Retinal pigment epithelial cell (primary cell): ENCODE results near the gene PLAC9.
A peak's percentile ranks its signal among the peaks of the same experiment; 100 is the strongest.
"Not testable (repeated sequence)": the region's sequence is repeated elsewhere in the genome, so short reads cannot be mapped to it uniquely, and the experiment has no call there.

Source experiments
- DNase-seq: peaks from one replicate; pipeline ENCODE4 v3.0.0-alpha.2; 2010; ENCODE audit warnings: low read depth
- H3K4me3 ChIP-seq: 2 replicates; pipeline ENCODE4 v1.5.1; 2011; ENCODE audit warnings: mild to moderate bottlenecking, low read length, control low read depth, moderate library complexity
- TF ChIP-seq, protein P1 (sequence below): conservative IDR thresholded peaks from 2 replicates; pipeline ENCODE4 v1.5.1; 2011; ENCODE audit warnings: low read depth, low read length, control low read depth, inconsistent platforms

PLAC9 gene, protein sequence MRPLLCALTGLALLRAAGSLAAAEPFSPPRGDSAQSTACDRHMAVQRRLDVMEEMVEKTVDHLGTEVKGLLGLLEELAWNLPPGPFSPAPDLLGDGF

GRCh38 chr10:80132299-80133139 is at the start of gene PLAC9:
Gene PLAC9 (plus strand): TSS chr10:80132730. CDS start chr10:80132763, 33 bp downstream.
- no peak for DNase-seq
- H3K4me3 ChIP-seq: peak within 1 kb of the TSS; percentile 62
- TF ChIP-seq, protein P1, sequence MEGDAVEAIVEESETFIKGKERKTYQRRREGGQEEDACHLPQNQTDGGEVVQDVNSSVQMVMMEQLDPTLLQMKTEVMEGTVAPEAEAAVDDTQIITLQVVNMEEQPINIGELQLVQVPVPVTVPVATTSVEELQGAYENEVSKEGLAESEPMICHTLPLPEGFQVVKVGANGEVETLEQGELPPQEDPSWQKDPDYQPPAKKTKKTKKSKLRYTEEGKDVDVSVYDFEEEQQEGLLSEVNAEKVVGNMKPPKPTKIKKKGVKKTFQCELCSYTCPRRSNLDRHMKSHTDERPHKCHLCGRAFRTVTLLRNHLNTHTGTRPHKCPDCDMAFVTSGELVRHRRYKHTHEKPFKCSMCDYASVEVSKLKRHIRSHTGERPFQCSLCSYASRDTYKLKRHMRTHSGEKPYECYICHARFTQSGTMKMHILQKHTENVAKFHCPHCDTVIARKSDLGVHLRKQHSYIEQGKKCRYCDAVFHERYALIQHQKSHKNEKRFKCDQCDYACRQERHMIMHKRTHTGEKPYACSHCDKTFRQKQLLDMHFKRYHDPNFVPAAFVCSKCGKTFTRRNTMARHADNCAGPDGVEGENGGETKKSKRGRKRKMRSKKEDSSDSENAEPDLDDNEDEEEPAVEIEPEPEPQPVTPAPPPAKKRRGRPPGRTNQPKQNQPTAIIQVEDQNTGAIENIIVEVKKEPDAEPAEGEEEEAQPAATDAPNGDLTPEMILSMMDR: no peak

- H3K4me3 ChIP-seq: no peak overlapping the region
- DNase-seq: no peak
- TF ChIP-seq, protein P1: no peak
Observed at GRCh38 chr10:80090121-80090520, 42.4 kb upstream of the PLAC9 start.

GRCh38 chr10:80094231-80094630 is 38.3 kb upstream of the PLAC9 start:
- no peak overlapping the region for H3K4me3 ChIP-seq
- no peak for DNase-seq
- TF ChIP-seq, protein P1: no peak

DNA sequence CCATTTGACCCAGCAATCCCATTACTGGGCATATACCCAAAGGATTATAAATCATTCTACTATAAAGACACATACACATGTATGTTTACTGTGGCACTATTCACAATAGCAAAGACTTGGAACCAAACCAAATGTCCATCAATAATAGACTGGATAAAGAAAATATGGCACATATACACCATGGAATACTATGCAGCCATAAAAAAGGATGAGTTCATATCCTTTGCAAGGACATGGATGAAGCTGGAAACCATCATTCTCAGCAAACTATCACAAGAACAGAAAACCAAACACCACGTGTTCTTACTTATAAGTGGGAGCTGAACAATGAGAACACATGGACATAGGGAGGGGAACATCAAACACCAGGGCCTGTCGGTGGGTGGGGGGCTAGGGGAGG is 34.3 kb upstream of the PLAC9 start:
- not testable (repeated sequence) for DNase-seq, H3K4me3 ChIP-seq

DNA sequence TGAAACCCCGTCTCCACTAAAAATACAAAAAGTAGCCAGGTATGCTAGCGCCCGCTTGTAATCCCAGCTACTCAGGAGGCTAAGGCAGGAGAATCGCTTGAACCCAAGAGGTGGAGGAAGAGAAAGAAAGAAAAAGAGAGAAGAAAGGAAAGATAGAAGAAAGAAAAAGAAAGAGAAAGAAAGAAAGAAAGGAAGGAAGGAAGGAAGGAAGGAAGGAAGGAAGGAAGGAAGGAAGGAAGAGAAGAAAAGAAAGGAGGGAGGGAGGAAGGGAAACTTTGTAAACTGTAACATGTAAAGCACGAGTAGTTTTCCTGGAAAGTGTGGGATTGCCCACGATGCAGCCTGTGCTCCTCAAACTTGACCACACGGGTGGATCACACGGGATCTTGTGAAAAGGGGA is 33.2 kb upstream of the PLAC9 start:
- not testable (repeated sequence) for DNase-seq, H3K4me3 ChIP-seq

- no peak overlapping the region for H3K4me3 ChIP-seq
- no peak for DNase-seq
- TF ChIP-seq, protein P1: no peak
Observed at GRCh38 chr10:80100116-80100515, 32.4 kb upstream of the PLAC9 start.

DNA sequence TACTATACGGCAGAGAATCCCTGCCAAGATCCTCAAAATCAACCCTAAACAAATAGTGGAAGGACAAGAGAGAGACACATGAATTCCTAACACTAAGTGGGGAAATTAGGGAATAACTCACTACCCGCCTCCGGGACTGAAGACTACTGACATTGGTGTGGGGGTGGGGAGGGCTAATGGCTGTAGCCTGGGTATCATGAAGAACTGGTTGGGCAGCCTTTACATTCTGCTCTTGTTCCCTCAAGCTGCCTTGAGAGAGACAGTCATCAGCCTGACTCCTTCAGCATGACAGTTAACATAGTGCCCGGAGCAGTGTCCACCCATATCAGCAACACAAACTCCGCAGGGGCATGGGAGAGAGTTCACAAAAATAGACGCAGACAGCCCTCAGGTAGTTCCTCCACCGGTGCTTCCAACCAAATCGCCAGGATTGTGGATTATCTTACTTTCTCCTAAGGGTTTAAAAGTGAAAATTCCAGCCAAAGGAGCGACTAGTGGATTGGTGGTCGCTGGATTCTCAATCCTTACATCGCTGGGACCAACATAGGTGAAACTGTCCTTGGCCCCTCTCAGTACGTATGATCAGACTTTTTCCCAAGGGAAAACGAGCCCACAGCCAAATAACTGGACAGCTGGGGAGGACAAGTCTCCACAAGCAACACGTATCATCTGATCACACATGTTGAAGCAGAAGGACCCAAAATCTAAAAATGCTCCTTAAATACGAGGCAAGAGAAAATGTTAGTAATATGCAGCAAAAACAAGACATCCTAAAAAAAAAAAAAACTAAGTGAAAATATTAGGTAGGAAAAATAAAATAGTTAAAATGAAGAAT is 31.5 kb upstream of the PLAC9 start:
- TF ChIP-seq, protein P1: no peak
- no peak overlapping the region for H3K4me3 ChIP-seq
- DNase-seq: no peak
